ENCODE results near the gene MYOZ3.

MYOZ3 gene

GRCh38 chr5:150642991-150643710 is 17.9 kb upstream of the MYOZ3 start:
- no peak for DNase-seq

GRCh38 chr5:150644058-150644457 is 17.0 kb upstream of the MYOZ3 start:
- no peak for DNase-seq

GRCh38 chr5:150644514-150644913 is 16.5 kb upstream of the MYOZ3 start:
- no peak for DNase-seq

GRCh38 chr5:150645070-150645700 is 15.9 kb upstream of the MYOZ3 start:
- no peak for DNase-seq

GRCh38 chr5:150647275-150648251 is 13.5 kb upstream of the MYOZ3 start:
- no peak for DNase-seq

- DNase-seq = no peak
Observed at GRCh38 chr5:150648294-150649107, 12.6 kb upstream of the MYOZ3 start.

- DNase-seq = no peak
Observed at GRCh38 chr5:150649108-150650020, 11.7 kb upstream of the MYOZ3 start.

GRCh38 chr5:150650021-150651006 is 10.7 kb upstream of the MYOZ3 start:
- DNase-seq = no peak

GRCh38 chr5:150651382-150651781 is 9.7 kb upstream of the MYOZ3 start:
- no peak for DNase-seq

GRCh38 chr5:150651924-150652671 is 9.0 kb upstream of the MYOZ3 start:
- no peak for DNase-seq

- no peak for DNase-seq
Observed at GRCh38 chr5:150653145-150653761, 7.8 kb upstream of the MYOZ3 start.

GRCh38 chr5:150653762-150654556 is 7.1 kb upstream of the MYOZ3 start:
- DNase-seq = no peak

GRCh38 chr5:150655221-150655620 is 5.8 kb upstream of the MYOZ3 start:
- DNase-seq = no peak

GRCh38 chr5:150656191-150657132 is 4.6 kb upstream of the MYOZ3 start:
- DNase-seq = peak; percentile 64

- DNase-seq = no peak
Observed at GRCh38 chr5:150658121-150658520, 2.9 kb upstream of the MYOZ3 start.

GRCh38 chr5:150658699-150659265 is 2.3 kb upstream of the MYOZ3 start:
- DNase-seq = no peak
